Effector memory CD4-positive, alpha-beta T cell (primary cell): ENCODE measurements around the gene HEPH.
"Not testable (repeated sequence)": the region's sequence is repeated elsewhere in the genome, so short reads cannot be mapped to it uniquely, and the experiment has no call there.

Experiments used
- DNase-seq, 3 donors: peaks; one replicate each; pipeline ENCODE4 v3.0.0-alpha.2; 2020
- H3K27ac ChIP-seq: 2 replicates; pipeline ENCODE4 v1.7.0; 2013; ENCODE audit warnings: mild to moderate bottlenecking, low read length, moderate library complexity; ENCODE audit not compliant: insufficient read depth, poor library complexity, severe bottlenecking
- H3K27me3 ChIP-seq: replicated peaks from 2 replicates; pipeline ENCODE4 v1.7.0; 2013; ENCODE audit warnings: mild to moderate bottlenecking, low read length; ENCODE audit not compliant: insufficient read depth, control insufficient read depth, poor library complexity, severe bottlenecking
- H3K36me3 ChIP-seq: 2 replicates; pipeline ENCODE4 v1.7.0; 2013; ENCODE audit warnings: mild to moderate bottlenecking, low read length, moderate library complexity; ENCODE audit not compliant: control insufficient read depth, insufficient read depth
- H3K4me1 ChIP-seq: 2 replicates; pipeline ENCODE4 v1.7.0; 2013; ENCODE audit warnings: low read length, mild to moderate bottlenecking; ENCODE audit not compliant: control insufficient read depth, insufficient read depth, poor library complexity, severe bottlenecking
- H3K4me3 ChIP-seq: 2 replicates; pipeline ENCODE4 v1.7.0; 2013; ENCODE audit warnings: low read length, low read depth, mild to moderate bottlenecking; ENCODE audit not compliant: insufficient read depth, poor library complexity, severe bottlenecking
- H3K9me3 ChIP-seq: 2 replicates; pipeline ENCODE4 v1.7.0; 2013; ENCODE audit warnings: mild to moderate bottlenecking, low read length, moderate library complexity; ENCODE audit not compliant: control insufficient read depth

The HEPH gene

GRCh38 chrX:66200050-66200664 lies 36.1 kb downstream of the HEPH start:
- no peak for DNase-seq
- H3K27ac ChIP-seq: no peak overlapping the region
- H3K4me3 ChIP-seq: no peak overlapping the region
- H3K4me1 ChIP-seq: no peaks in the 10 kb centered on the region
- no peaks in the 10 kb centered on the region for H3K27me3 ChIP-seq
- H3K9me3 ChIP-seq: no peaks in the 10 kb centered on the region
- no peaks in the 10 kb centered on the region for H3K36me3 ChIP-seq

- Histone ChIP-seq H3K27me3 (no peaks in the 10 kb centered on the region), H3K4me3 (no peak overlapping the region), H3K27ac (no peak overlapping the region), H3K36me3 (no peaks in the 10 kb centered on the region), H3K9me3 (no peaks in the 10 kb centered on the region), H3K4me1 (no peaks in the 10 kb centered on the region)
- no peak for DNase-seq
These were observed 37.1 kb downstream of the HEPH start for GRCh38 chrX:66200855-66201795.

GRCh38 chrX:66203114-66203513 lies 39.1 kb downstream of the HEPH start:
- DNase-seq: no peak
- no peak overlapping the region for H3K27ac ChIP-seq
- H3K9me3 ChIP-seq: no peaks in the 10 kb centered on the region
- H3K4me1 ChIP-seq: no peaks in the 10 kb centered on the region
- no peaks in the 10 kb centered on the region for H3K27me3 ChIP-seq
- H3K4me3 ChIP-seq: no peak overlapping the region
- H3K36me3 ChIP-seq: no peaks in the 10 kb centered on the region

- Histone ChIP-seq H3K36me3 (no peaks in the 10 kb centered on the region), H3K4me3 (no peak overlapping the region), H3K4me1 (no peaks in the 10 kb centered on the region), H3K9me3 (no peaks in the 10 kb centered on the region), H3K27ac (no peak overlapping the region), H3K27me3 (no peaks in the 10 kb centered on the region)
- no peak for DNase-seq
These were observed 57.8 kb downstream of the HEPH start for GRCh38 chrX:66221856-66222255.

GRCh38 chrX:66232296-66232695 lies 68.2 kb downstream of the HEPH start:
- Histone ChIP-seq H3K4me1 (no peaks in the 10 kb centered on the region), H3K27me3 (no peaks in the 10 kb centered on the region)
- no peak for DNase-seq

GRCh38 chrX:66233209-66233608 lies 69.2 kb downstream of the HEPH start:
- no peak for DNase-seq

More at GRCh38 chrX:66232296-66232695, 68.2 kb downstream of the HEPH start:
- H3K27ac ChIP-seq: no peak overlapping the region
- H3K9me3 ChIP-seq: no peaks in the 10 kb centered on the region
- H3K4me3 ChIP-seq: no peak overlapping the region
- no peaks in the 10 kb centered on the region for H3K36me3 ChIP-seq

GRCh38 chrX:66233904-66234303 lies 69.9 kb downstream of the HEPH start:
- not testable (repeated sequence) for H3K36me3 ChIP-seq, H3K27ac ChIP-seq, H3K4me1 ChIP-seq, H3K4me3 ChIP-seq, H3K27me3 ChIP-seq, H3K9me3 ChIP-seq, DNase-seq

More at GRCh38 chrX:66233209-66233608, 69.2 kb downstream of the HEPH start:
- Histone ChIP-seq H3K4me1 (no peaks in the 10 kb centered on the region), H3K9me3 (no peaks in the 10 kb centered on the region), H3K36me3 (no peaks in the 10 kb centered on the region), H3K4me3 (no peak overlapping the region), H3K27ac (no peak overlapping the region), H3K27me3 (no peaks in the 10 kb centered on the region)

- DNase-seq: no peak
- Histone ChIP-seq H3K9me3 (no peaks in the 10 kb centered on the region), H3K4me3 (no peak overlapping the region)
These were observed 91.4 kb downstream of the HEPH start for GRCh38 chrX:66255359-66255967.

GRCh38 chrX:66262807-66263206 lies 98.8 kb downstream of the HEPH start:
- Histone ChIP-seq H3K9me3 (no peaks in the 10 kb centered on the region), H3K4me1 (no peaks in the 10 kb centered on the region), H3K27me3 (no peaks in the 10 kb centered on the region), H3K27ac (no peak overlapping the region), H3K36me3 (no peaks in the 10 kb centered on the region), H3K4me3 (no peak overlapping the region)
- DNase-seq: no peak

More at GRCh38 chrX:66255359-66255967, 91.4 kb downstream of the HEPH start:
- Histone ChIP-seq H3K4me1 (no peaks in the 10 kb centered on the region), H3K27me3 (no peaks in the 10 kb centered on the region), H3K36me3 (no peaks in the 10 kb centered on the region), H3K27ac (no peak overlapping the region)
